Right renal cortex interstitium (tissue), 3 donors: ENCODE results near the gene CFAP20DC. TPM values are rescaled to one million over a fixed set of nuclear protein-coding genes. Genes with fewer than 3 reads are reported as not detected.

Experiments used
- DNase-seq, 3 donors: peaks; one replicate each; pipeline ENCODE4 v3.0.0-alpha.2; 2013; ENCODE audit warnings: low read depth in 3 of 3, low spot score in 2 of 3
- polyA plus RNA-seq, 3 donors: library from polyadenylated mRNA; unstranded; fragments of 120-200 nt; gene quantifications; one replicate each; pipeline ENCODE4 v1.2.1, GENCODE V29; 2013; ENCODE audit not compliant: insufficient read length in 3 of 3

CFAP20DC gene
- polyA plus RNA-seq, 3 donors: 4.2 to 5.0 (median 4.6) TPM

DNA sequence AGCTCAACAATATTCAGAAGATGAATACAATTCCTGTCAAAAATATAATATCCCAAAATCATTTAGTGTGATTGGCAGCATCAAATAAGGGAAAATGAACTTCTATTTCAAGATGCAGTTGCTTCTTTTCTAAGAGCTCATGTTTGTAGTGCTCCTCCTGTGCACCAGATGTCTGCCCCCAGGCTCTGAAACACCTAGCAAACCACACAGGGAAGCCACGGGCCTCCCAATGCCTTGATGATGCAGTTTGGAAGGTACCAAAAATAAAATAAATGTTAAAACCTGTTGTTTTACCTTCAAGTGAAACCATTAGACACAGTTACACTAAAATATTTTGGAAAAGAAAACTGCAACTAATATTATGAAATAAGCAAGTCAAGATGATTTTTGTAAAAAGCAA lies 22.2 kb downstream of the CFAP20DC start:
- no peak for DNase-seq

DNA sequence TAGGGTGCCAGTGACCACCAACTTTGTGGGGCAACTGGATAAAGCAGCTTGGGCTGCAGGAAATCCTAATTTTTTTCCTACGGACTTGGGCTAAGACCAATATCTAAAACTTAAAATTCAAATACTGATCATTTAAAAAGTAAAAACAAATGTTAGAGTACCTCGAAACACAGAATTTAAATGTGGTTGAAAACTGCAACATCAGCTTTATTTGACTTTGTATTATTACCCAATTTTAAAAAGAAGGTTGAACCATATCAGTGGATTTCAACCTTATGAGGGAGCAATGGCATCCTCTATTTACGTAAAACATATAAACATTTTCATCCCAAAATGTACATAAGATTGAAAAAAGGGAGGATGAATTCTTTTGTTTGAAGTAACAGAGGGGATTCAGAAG lies 26.2 kb downstream of the CFAP20DC start:
- no peak for DNase-seq

- no peak for DNase-seq
Measured at GRCh38 chr3:59017617-59017984, 32.2 kb downstream of the CFAP20DC start.

DNA sequence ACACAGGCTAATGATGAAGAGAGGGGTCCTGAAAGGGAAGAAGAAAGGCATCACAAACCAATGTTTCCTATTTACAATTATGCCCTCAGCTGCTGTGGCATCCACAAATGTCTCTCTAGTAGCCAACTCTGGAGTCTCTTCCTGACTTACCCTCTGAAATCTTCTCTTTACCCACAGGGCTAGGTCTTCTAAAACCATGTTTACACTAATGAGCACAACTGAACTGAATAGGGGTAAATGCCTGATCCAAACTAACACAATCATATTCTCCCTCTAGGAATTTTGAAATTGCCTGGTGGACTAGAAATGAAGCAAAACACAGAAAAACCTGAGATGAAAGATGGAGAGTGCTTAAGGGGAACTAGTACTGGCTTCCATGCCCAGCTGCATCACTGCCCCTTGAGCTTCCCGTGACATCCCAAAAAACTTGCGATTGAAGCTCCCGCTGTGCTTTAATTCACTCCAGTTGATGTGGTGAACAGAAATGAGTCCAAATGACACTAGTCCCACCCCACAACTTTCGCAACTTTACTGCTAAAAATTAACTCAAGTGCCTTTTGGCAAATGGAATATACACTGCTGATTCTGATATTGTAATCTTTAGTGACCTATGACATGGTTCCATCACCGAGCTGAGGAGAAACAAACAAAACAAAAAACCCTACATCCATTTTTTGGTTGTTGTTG lies 32.8 kb downstream of the CFAP20DC start:
- no peak for DNase-seq

GRCh38 chr3:59013611-59014010 lies 36.2 kb downstream of the CFAP20DC start:
- no peak for DNase-seq

GRCh38 chr3:59006634-59007517 lies 42.9 kb downstream of the CFAP20DC start:
- no peak for DNase-seq

- DNase-seq: no peak
Measured at GRCh38 chr3:59001675-59002074, 48.1 kb downstream of the CFAP20DC start.

- DNase-seq: no peak
Measured at GRCh38 chr3:58999774-59000160, 50.1 kb downstream of the CFAP20DC start.

- no peak for DNase-seq
Measured at GRCh38 chr3:58999134-58999773, 50.6 kb downstream of the CFAP20DC start.

GRCh38 chr3:58998476-58999117 lies 51.2 kb downstream of the CFAP20DC start:
- no peak for DNase-seq

DNA sequence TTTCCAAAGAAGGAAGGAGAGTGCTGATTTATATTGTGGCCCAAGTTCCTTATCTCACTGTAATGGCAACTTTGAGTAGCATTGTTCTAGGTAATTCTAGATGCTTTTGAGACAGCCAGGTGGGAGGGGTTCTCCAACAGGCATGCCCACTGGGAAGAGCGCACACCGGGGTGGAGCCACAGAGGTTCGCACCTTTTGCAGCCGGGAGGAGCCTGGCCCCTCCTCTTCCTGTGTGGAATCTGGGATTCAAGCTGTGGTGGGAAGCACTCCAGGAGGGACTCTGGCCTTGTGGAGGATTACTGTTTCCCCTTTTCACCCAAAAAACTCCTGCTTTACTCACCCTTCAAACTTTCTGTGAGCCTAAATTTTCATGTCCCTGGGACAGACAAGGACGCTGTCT lies 53.1 kb downstream of the CFAP20DC start:
- DNase-seq: no peak

DNA sequence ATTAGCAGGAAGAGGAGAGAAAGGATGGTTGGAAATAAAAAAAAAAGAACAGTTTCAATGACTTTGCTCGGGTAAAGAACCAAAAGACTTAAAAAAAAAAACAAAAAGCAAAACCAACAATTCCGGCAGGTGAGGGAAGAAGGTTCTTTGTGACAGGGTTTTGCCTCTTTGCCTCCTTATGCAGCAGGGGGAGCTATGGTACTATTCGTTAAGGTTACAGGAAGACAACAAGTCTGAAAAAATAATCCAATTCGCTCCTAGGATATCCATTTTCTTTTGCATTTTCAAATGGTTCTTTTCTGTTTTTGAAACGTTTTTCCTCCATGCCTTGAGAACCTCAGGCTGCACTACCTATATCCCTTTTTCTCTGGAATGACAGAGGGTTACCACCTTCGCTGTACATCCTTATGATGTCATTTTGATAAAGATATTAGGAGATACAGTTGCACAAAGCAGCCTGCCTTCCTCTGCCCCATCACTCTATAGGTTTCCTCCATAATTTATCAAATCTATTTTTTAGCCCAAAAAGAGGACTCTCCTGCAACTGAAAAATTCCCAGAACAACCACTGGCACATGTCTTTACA lies 55.0 kb downstream of the CFAP20DC start:
- peak; percentile 38 to 68 (median 39) for DNase-seq

DNA sequence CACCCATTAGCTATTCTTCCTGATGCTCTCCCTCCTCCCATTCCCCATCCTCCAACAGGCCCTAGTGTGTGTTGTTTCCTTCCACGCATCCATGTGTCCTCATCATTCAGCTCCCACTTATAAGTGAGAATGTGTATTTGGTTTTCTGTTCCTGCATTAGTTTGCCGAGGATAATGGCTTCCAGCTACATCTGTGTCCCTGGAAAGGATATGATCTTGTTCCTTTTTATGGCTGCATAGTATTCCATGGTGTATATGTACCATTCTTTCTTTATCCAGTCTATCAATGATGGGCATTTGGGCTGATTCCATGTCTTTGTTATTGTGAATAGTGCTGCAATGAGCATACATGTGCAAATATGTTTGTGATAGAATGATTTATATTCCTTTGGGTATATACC lies 56.3 kb downstream of the CFAP20DC start:
- no peak for DNase-seq

- no peak for DNase-seq
Measured at GRCh38 chr3:58991623-58992022, 58.2 kb downstream of the CFAP20DC start.

DNA sequence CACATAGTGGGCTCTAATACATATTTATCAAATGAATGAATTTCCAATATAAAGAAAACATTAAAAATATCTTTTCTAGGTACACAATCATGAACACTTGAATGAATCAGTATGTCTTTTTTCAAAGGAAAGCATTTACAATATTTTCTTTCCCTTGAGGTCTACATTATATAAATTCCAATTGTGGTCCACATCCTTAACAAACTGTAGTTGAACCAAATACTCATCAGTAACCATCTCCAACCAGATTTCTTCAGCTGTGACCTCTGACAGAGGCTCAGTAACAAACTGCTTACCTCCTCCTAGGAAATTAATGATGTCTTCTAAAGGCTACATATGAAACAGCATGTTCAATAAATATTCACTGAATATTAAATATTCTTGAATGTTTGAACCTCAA lies 58.8 kb downstream of the CFAP20DC start:
- DNase-seq: no peak

DNA sequence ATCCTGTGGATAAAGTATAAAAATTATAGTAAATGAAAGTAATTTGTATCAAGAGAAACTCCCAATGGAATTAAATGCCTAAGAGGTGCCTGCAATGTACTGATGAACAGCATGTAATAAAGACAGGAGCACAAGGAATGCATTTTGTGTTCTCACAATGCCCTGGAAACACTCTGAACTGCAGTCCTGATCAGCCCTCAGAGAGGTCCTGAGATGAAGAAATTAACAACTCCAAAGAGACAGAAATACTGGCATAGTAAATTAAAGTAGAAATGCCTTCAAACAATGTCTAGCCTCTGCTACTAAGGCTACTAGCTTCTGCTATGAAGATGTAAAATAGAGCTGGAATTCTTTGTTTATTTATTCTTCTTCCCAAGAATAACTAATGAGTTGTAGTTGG lies 59.9 kb downstream of the CFAP20DC start:
- DNase-seq: no peak

DNA sequence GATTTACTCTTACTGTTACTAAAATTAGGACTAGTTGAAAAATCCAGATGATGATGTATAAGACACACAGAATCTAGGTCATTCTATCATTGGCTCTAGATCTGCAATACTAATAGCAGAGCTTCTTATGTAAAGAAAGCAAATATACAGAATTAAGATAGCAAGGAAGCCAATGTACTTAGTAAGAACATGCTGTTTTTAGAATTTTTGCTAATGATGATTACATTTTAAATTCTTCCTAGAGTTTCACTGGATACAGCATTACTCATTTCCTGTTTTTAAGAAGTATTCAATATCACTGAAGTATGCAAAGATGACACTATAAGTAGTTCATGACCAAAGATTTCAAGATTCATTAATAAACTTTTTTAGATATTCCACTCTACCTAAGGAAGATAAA lies 60.7 kb downstream of the CFAP20DC start:
- no peak for DNase-seq

- DNase-seq: no peak
Measured at GRCh38 chr3:58988041-58988440, 61.8 kb downstream of the CFAP20DC start.

- DNase-seq: no peak
Measured at GRCh38 chr3:58986654-58987053, 63.2 kb downstream of the CFAP20DC start.

DNA sequence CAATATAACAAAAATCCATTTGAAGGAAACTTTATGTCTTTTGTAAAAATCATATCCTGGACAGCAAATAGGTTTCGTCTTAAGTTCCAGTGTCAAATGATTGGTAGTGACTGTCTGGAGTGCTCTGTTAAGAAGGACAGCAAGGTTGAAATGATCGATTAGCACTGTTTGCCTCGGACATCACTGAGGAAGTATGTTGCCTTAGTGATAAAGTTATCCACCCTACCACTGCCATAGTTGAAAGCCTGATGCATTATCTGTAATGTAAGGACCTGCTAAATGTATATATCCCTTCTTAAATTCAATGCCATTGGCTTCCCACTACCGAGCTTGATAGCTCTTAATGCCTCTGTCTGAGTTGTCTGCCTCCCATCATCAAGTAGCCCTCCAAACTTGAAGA lies 70.0 kb downstream of the CFAP20DC start:
- DNase-seq: no peak

GRCh38 chr3:58973796-58974195 lies 76.0 kb downstream of the CFAP20DC start:
- DNase-seq: no peak
